ENCODE results near the gene GTF2A1L. TPM values are rescaled to one million over a fixed set of nuclear protein-coding genes. Genes with fewer than 3 reads are reported as not detected.

GTF2A1L gene
- total and polyA plus RNA-seq, 10 of the 15 experiments (the other 5 are each of a cell fraction or from before 2014, with no cell fraction given) = not detected

GRCh38 chr2:48597492-48597891 lies 20.2 kb upstream of the GTF2A1L start:
- RAD21 ChIA-PET (ENCODE audit: unreplicated experiment) = no interaction called here
- 60% methylated on average over 2 of the region's 2 CpGs for WGBS (ENCODE audit: insufficient coverage, insufficient replicate concordance, low lambda C conversion rate, missing lambda C conversion rate)
- FAIRE-seq (no peak), ATAC-seq (no peak), DNase-seq (ENCODE audit: low read depth, low spot score) (no peak)
- intact Hi-C loops (cut with micrococcal nuclease; ENCODE audit: unreplicated experiment) (no loop called here), in situ Hi-C loops (cut with MboI) (no loop called here)
- Histone ChIP-seq H3K4me3 (no peak overlapping the region), H3K79me2 (ENCODE audit: control insufficient read depth, insufficient read depth, low read length) (no peaks in the 10 kb centered on the region), H4K20me1 (ENCODE audit: control insufficient read depth, insufficient read depth) (no peaks in the 10 kb centered on the region), H2AFZ (ENCODE audit: control insufficient read depth, low read depth, low read length) (no peak overlapping the region), H3K4me2 (ENCODE audit: control insufficient read depth, insufficient read depth) (no peak overlapping the region), H3K4me1 (ENCODE audit: control insufficient read depth, insufficient read depth, low read length) (no peaks in the 10 kb centered on the region), H3K36me3 (ENCODE audit: control insufficient read depth in 2 of 2, insufficient read depth in 2 of 2, low read length in 1 of 2) (no peaks in the 10 kb centered on the region), H3K9me3 (replicated peaks; ENCODE audit: control insufficient read depth, insufficient read depth, low read length) (no peaks in the 10 kb centered on the region), H3K9ac (ENCODE audit: control insufficient read depth, insufficient read depth, low read length) (no peak overlapping the region), H3K27me3 (replicated peaks in 1 of 2; ENCODE audit: control insufficient read depth in 2 of 2, insufficient read depth in 2 of 2, low read length in 1 of 2) (peaks cover 0 to 2% of the 10 kb centered on the region in 2 experiments; a peak in 1 of 4 replicates), H3K27ac (ENCODE audit: control insufficient read depth, insufficient read depth) (no peak overlapping the region)
- SMC1A ChIA-PET (ENCODE audit: uncharacterized antibody, unreplicated experiment) = no interaction called here
- POLR2A ChIA-PET = no interaction called here
- CTCF ChIA-PET = no interaction called here
- BruUV-seq (replicated peaks) = no TSS peak
- TF ChIP-seq RBBP5 (conservative IDR thresholded peaks at IDR 0.05) = no peak
- TF ChIP-seq, protein P1, sequence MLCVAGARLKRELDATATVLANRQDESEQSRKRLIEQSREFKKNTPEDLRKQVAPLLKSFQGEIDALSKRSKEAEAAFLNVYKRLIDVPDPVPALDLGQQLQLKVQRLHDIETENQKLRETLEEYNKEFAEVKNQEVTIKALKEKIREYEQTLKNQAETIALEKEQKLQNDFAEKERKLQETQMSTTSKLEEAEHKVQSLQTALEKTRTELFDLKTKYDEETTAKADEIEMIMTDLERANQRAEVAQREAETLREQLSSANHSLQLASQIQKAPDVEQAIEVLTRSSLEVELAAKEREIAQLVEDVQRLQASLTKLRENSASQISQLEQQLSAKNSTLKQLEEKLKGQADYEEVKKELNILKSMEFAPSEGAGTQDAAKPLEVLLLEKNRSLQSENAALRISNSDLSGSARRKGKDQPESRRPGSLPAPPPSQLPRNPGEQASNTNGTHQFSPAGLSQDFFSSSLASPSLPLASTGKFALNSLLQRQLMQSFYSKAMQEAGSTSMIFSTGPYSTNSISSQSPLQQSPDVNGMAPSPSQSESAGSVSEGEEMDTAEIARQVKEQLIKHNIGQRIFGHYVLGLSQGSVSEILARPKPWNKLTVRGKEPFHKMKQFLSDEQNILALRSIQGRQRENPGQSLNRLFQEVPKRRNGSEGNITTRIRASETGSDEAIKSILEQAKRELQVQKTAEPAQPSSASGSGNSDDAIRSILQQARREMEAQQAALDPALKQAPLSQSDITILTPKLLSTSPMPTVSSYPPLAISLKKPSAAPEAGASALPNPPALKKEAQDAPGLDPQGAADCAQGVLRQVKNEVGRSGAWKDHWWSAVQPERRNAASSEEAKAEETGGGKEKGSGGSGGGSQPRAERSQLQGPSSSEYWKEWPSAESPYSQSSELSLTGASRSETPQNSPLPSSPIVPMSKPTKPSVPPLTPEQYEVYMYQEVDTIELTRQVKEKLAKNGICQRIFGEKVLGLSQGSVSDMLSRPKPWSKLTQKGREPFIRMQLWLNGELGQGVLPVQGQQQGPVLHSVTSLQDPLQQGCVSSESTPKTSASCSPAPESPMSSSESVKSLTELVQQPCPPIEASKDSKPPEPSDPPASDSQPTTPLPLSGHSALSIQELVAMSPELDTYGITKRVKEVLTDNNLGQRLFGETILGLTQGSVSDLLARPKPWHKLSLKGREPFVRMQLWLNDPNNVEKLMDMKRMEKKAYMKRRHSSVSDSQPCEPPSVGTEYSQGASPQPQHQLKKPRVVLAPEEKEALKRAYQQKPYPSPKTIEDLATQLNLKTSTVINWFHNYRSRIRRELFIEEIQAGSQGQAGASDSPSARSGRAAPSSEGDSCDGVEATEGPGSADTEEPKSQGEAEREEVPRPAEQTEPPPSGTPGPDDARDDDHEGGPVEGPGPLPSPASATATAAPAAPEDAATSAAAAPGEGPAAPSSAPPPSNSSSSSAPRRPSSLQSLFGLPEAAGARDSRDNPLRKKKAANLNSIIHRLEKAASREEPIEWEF (IDR thresholded peaks at IDR 0.05; ENCODE audit: insufficient replicate concordance, low read depth, low read length) = no peak
- TF ChIP-seq IKZF2 (IDR thresholded peaks at IDR 0.05) = no peak
- TF ChIP-seq TCF3 (IDR thresholded peaks at IDR 0.05; ENCODE audit: borderline replicate concordance, insufficient read depth, low read depth, low read length) = no peak
- TF ChIP-seq REST (IDR thresholded peaks at IDR 0.05; ENCODE audit: low read depth, low read length) = no peak
- TF ChIP-seq, protein P2, sequence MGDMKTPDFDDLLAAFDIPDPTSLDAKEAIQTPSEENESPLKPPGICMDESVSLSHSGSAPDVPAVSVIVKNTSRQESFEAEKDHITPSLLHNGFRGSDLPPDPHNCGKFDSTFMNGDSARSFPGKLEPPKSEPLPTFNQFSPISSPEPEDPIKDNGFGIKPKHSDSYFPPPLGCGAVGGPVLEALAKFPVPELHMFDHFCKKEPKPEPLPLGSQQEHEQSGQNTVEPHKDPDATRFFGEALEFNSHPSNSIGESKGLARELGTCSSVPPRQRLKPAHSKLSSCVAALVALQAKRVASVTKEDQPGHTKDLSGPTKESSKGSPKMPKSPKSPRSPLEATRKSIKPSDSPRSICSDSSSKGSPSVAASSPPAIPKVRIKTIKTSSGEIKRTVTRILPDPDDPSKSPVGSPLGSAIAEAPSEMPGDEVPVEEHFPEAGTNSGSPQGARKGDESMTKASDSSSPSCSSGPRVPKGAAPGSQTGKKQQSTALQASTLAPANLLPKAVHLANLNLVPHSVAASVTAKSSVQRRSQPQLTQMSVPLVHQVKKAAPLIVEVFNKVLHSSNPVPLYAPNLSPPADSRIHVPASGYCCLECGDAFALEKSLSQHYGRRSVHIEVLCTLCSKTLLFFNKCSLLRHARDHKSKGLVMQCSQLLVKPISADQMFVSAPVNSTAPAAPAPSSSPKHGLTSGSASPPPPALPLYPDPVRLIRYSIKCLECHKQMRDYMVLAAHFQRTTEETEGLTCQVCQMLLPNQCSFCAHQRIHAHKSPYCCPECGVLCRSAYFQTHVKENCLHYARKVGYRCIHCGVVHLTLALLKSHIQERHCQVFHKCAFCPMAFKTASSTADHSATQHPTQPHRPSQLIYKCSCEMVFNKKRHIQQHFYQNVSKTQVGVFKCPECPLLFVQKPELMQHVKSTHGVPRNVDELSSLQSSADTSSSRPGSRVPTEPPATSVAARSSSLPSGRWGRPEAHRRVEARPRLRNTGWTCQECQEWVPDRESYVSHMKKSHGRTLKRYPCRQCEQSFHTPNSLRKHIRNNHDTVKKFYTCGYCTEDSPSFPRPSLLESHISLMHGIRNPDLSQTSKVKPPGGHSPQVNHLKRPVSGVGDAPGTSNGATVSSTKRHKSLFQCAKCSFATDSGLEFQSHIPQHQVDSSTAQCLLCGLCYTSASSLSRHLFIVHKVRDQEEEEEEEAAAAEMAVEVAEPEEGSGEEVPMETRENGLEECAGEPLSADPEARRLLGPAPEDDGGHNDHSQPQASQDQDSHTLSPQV (IDR thresholded peaks at IDR 0.05) = no peak
- no peak for TF ChIP-seq NR2F1 (conservative IDR thresholded peaks at IDR 0.05)
- no peak for TF ChIP-seq MXI1 (IDR thresholded peaks at IDR 0.05; ENCODE audit: low read depth, low read length)
- TF ChIP-seq TAF1 (IDR thresholded peaks at IDR 0.05; ENCODE audit: borderline replicate concordance, low read depth, low read length) = no peak
- TF ChIP-seq MYC (IDR thresholded peaks at IDR 0.05; ENCODE audit: insufficient read depth, insufficient read length, insufficient replicate concordance, low read length, severe bottlenecking) = no peak
